Breast epithelium (tissue), 4 donors: Measurements from ENCODE around the gene CTTNBP2NL. TPM values are rescaled to one million over a fixed set of nuclear protein-coding genes. Genes with fewer than 3 reads are reported as not detected.
A peak's percentile ranks its signal among the peaks of the same experiment; 100 is the strongest.
"Not testable (repeated sequence)": the region's sequence is repeated elsewhere in the genome, so short reads cannot be mapped to it uniquely, and the experiment has no call there.

Source experiments
- DNase-seq, 2 donors: peaks; one replicate each; pipeline ENCODE4 v3.0.0-alpha.2; 2019; ENCODE audit warnings: low spot score in 2 of 2
- H3K27ac ChIP-seq, 2 donors: fragments of 200-600 bp; sonication (generic) in 1 of 2; one replicate each; pipeline ENCODE4 v1.5.1; 2016 to 2019; ENCODE audit warnings: mild to moderate bottlenecking in 1 of 2
- H3K27me3 ChIP-seq, 2 donors: fragments of 200-600 bp; sonication (generic) in 1 of 2; one replicate each; pipeline versions ENCODE4 v1.5.1 to v1.6.0; 2017 to 2019; ENCODE audit warnings: control low read depth in 1 of 2, mild to moderate bottlenecking in 1 of 2
- H3K36me3 ChIP-seq: fragments of 200-600 bp; one replicate; pipeline ENCODE4 v1.5.1; 2019
- H3K4me1 ChIP-seq, 2 donors: fragments of 200-600 bp; sonication (generic); one replicate each; pipeline ENCODE4 v1.5.1; 2016 to 2019; ENCODE audit warnings: control low read depth in 1 of 2
- H3K4me3 ChIP-seq, 3 donors: fragments of 200-600 bp; sonication (generic); 1 replicate in 2 of 3; 2 replicates in 1 of 3; pipeline ENCODE4 v1.5.1; 2016 to 2019; ENCODE audit warnings: mild to moderate bottlenecking in 3 of 3, moderate library complexity in 2 of 3
- H3K9me3 ChIP-seq, 2 donors: fragments of 200-600 bp; sonication (generic) in 1 of 2; one replicate each; pipeline ENCODE4 v1.5.1; 2016 to 2019; ENCODE audit warnings: control low read depth in 1 of 2
- POLR2A ChIP-seq: fragments of 450-650 bp; IDR thresholded peaks from one replicate; pipeline ENCODE4 v1.6.1; 2016; ENCODE audit warnings: antibody characterized with exemption, mild to moderate bottlenecking, moderate library complexity
- POLR2AphosphoS5 ChIP-seq, 3 donors: sonication (generic); formaldehyde crosslinking; IDR thresholded peaks; one replicate each; pipeline ENCODE4 v1.6.1; 2017; ENCODE audit warnings: antibody characterized with exemption in 3 of 3
- intact Hi-C: fragments of 100-400 bp; cut with DNase I; formaldehyde crosslinking; loops from one replicate; pipeline ENCODE4 v1.15.1; 2023; ENCODE audit warnings: low total_unique reads
- total RNA-seq, 3 donors: library from RNA; depleted of rRNA; stranded (reverse); fragments of >200 nt; gene quantifications; one replicate each; pipeline ENCODE4 v1.1.0, GENCODE V29; 2016
- TF ChIP-seq, protein P1 (sequence below), 3 donors: fragments of 450-650 bp; IDR thresholded peaks; one replicate each; pipeline ENCODE4 v1.5.1; 2016 to 2017; ENCODE audit warnings: antibody characterized with exemption in 3 of 3, mild to moderate bottlenecking in 3 of 3, moderate library complexity in 3 of 3

CTTNBP2NL gene
- total RNA-seq, 3 donors from 2014 or later = 24.1 to 30.4 (median 25.9) TPM

- DNase-seq = no peak
- intact Hi-C loops = loop anchor here (10.0 kb wide), 1 partner anchor 1771 kb away; no protein-coding TSS in a partner anchor
- Histone ChIP-seq H3K4me3 (no peak overlapping the region), H3K36me3 (no peaks in the 10 kb centered on the region), H3K27me3 (no peaks in the 10 kb centered on the region), H3K4me1 (no peaks in the 10 kb centered on the region), H3K9me3 (no peaks in the 10 kb centered on the region), H3K27ac (no peak overlapping the region)
- no peak for TF ChIP-seq POLR2A
- TF ChIP-seq, protein P1, sequence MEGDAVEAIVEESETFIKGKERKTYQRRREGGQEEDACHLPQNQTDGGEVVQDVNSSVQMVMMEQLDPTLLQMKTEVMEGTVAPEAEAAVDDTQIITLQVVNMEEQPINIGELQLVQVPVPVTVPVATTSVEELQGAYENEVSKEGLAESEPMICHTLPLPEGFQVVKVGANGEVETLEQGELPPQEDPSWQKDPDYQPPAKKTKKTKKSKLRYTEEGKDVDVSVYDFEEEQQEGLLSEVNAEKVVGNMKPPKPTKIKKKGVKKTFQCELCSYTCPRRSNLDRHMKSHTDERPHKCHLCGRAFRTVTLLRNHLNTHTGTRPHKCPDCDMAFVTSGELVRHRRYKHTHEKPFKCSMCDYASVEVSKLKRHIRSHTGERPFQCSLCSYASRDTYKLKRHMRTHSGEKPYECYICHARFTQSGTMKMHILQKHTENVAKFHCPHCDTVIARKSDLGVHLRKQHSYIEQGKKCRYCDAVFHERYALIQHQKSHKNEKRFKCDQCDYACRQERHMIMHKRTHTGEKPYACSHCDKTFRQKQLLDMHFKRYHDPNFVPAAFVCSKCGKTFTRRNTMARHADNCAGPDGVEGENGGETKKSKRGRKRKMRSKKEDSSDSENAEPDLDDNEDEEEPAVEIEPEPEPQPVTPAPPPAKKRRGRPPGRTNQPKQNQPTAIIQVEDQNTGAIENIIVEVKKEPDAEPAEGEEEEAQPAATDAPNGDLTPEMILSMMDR (IDR thresholded peaks at IDR 0.05) = no peak
- no peak for TF ChIP-seq POLR2AphosphoS5 (IDR thresholded peaks at IDR 0.05)
Measured at GRCh38 chr1:112386024-112386723, 9.8 kb upstream of the CTTNBP2NL start.

DNA sequence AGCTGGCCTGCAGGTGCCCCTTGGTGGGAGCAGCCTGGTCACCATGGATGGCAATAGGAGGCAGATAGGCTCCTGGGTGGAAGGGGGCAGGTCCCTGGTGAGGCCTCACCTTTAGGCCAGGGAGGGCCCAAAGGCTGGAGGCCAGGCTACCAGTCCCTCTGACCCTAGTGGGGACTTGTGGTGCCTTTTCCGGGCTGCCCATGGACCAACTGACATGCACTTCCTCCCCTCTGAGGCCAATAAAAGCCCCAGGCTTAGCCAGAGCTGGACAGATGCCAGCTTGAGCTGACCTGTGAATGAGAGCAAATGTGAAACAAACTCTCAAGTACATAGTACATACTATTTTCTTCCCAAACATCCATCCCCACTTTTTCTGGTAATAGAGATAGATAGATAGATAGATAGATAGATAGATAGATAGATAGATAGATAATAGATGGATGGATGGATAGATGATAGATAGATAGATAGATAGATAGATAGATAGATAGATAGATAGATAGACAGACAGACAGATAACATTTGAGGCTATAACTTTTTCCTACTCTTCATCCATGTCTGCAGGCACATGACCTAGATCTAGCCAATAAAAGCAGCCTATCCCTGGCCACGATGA lies 9.2 kb upstream of the CTTNBP2NL start:
- DNase-seq = no peak
- H3K36me3 ChIP-seq = no peaks in the 10 kb centered on the region
- H3K27ac ChIP-seq = no peak overlapping the region
- no peaks in the 10 kb centered on the region for H3K9me3 ChIP-seq
- peaks cover 0 to 4% of the 10 kb centered on the region in 2 donors for H3K4me1 ChIP-seq
- intact Hi-C loops = loop anchor here (10.0 kb wide), 1 partner anchor 1772 kb away; no protein-coding TSS in a partner anchor
- TF ChIP-seq POLR2A = no peak
- TF ChIP-seq, protein P1 (IDR thresholded peaks at IDR 0.05) = no peak
- no peak for TF ChIP-seq POLR2AphosphoS5 (IDR thresholded peaks at IDR 0.05)
- H3K4me3 ChIP-seq = no peak overlapping the region
- H3K27me3 ChIP-seq = no peaks in the 10 kb centered on the region

GRCh38 chr1:112387807-112388206 lies 8.2 kb upstream of the CTTNBP2NL start:
- Histone ChIP-seq H3K4me1 (peaks cover 0 to 4% of the 10 kb centered on the region in 2 donors), H3K9me3 (no peaks in the 10 kb centered on the region), H3K27ac (no peak overlapping the region), H3K4me3 (no peak overlapping the region), H3K27me3 (no peaks in the 10 kb centered on the region), H3K36me3 (no peaks in the 10 kb centered on the region)
- no peak for TF ChIP-seq POLR2AphosphoS5 (IDR thresholded peaks at IDR 0.05)
- TF ChIP-seq, protein P1 (IDR thresholded peaks at IDR 0.05) = no peak
- no peak for TF ChIP-seq POLR2A
- intact Hi-C loops = loop anchor here (10.0 kb wide), 1 partner anchor 1773 kb away; no protein-coding TSS in a partner anchor
- DNase-seq = no peak

- Histone ChIP-seq H3K4me3 (no peak overlapping the region), H3K4me1 (peaks cover 2 to 4% of the 10 kb centered on the region in 2 donors), H3K27ac (peak overlapping the region; percentile 75 to 78), H3K36me3 (no peaks in the 10 kb centered on the region), H3K27me3 (no peaks in the 10 kb centered on the region), H3K9me3 (no peaks in the 10 kb centered on the region)
- TF ChIP-seq POLR2A = no peak
- TF ChIP-seq POLR2AphosphoS5 (IDR thresholded peaks at IDR 0.05) = no peak
- TF ChIP-seq, protein P1 (IDR thresholded peaks at IDR 0.05) = no peak
- DNase-seq = no peak
- intact Hi-C loops = loop anchor here (10.0 kb wide), 1 partner anchor 1774 kb away; no protein-coding TSS in a partner anchor
Measured at GRCh38 chr1:112388436-112388835, 7.6 kb upstream of the CTTNBP2NL start.

DNA sequence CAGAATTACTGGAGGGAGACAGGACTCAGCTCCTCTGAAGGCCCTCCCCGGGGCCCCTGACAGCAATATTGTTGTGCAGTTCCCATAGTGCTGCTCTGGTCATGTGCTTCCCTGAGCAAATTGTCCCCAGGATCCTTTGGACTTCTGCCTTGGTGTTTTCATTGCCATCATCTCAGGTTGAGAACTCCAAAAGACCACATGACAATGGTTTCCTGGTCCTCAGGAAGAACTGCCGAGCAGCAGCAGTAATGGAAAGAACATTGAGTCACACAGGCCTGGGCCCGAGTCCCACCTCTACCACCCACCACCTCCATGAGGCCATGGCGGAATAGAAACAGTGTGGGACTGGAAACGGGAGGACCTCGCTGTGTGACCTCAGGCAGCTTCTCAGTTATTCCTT lies 6.3 kb upstream of the CTTNBP2NL start:
- intact Hi-C loops = loop anchor here (10.0 kb wide), 2 partner anchors 75 to 1775 kb away; no protein-coding TSS in a partner anchor
- DNase-seq = no peak

GRCh38 chr1:112390335-112390734 lies 5.7 kb upstream of the CTTNBP2NL start:
- Histone ChIP-seq H3K4me3 (peak overlapping the region; percentile 33 to 64 (median 52)), H3K4me1 (peaks cover 4 to 11% of the 10 kb centered on the region in 2 donors), H3K27ac (peak overlapping the region; percentile 67 to 78)
- not testable (repeated sequence) for H3K36me3 ChIP-seq, DNase-seq, H3K9me3 ChIP-seq, H3K27me3 ChIP-seq
- intact Hi-C loops = loop anchor here (10.0 kb wide), 1 partner anchor 74 kb away; no protein-coding TSS in a partner anchor

More for the DNA sequence above, 6.3 kb upstream of the CTTNBP2NL start:
- peaks cover 4 to 8% of the 10 kb centered on the region in 2 donors for H3K4me1 ChIP-seq
- H3K27me3 ChIP-seq = no peaks in the 10 kb centered on the region
- TF ChIP-seq, protein P1 (IDR thresholded peaks at IDR 0.05) = no peak
- TF ChIP-seq POLR2AphosphoS5 (IDR thresholded peaks at IDR 0.05) (peak in 2 of 3 donors; percentile 28 to 40), POLR2A (no peak)
- no peak overlapping the region for H3K4me3 ChIP-seq
- H3K36me3 ChIP-seq = no peaks in the 10 kb centered on the region
- no peaks in the 10 kb centered on the region for H3K9me3 ChIP-seq
- peak overlapping the region; percentile 67 to 78 for H3K27ac ChIP-seq
